T-helper 22 cell (primary cell): Measurements from ENCODE around the gene NPIPB6.

ENCODE experiments used
- DNase-seq: peaks from one replicate; pipeline ENCODE4 v3.0.0-alpha.2; 2020; ENCODE audit warnings: low read depth

Gene NPIPB6

GRCh38 chr16:28297784-28298510, 65.4 kb downstream of the NPIPB6 start:
- DNase-seq: no peak

GRCh38 chr16:28297308-28297707, 66.0 kb downstream of the NPIPB6 start:
- DNase-seq: no peak

GRCh38 chr16:28295276-28295675, 68.0 kb downstream of the NPIPB6 start:
- no peak for DNase-seq

- DNase-seq: no peak
Measured at GRCh38 chr16:28294201-28294600, 69.1 kb downstream of the NPIPB6 start.

- no peak for DNase-seq
Measured at GRCh38 chr16:28293601-28293960, 69.7 kb downstream of the NPIPB6 start.

- no peak for DNase-seq
Measured at GRCh38 chr16:28292731-28293600, 70.3 kb downstream of the NPIPB6 start.
